GM18499 (cell line): ENCODE measurements around the gene TBCEL.
"Not testable (repeated sequence)": the region's sequence is repeated elsewhere in the genome, so short reads cannot be mapped to it uniquely, and the experiment has no call there.

ENCODE experiments used
- ATAC-seq: cut with Tn5 transposase; IDR thresholded peaks from one replicate; pipeline ENCODE4 v1.9.1; 2021; ENCODE audit warnings: moderate number of reproducible peaks; ENCODE audit not compliant: insufficient read depth, unreplicated experiment

TBCEL gene

GRCh38 chr11:121024989-121025388, 1.1 kb downstream of the TBCEL start:
- no peak for ATAC-seq

- no peak for ATAC-seq
Measured at GRCh38 chr11:121029153-121029552, 5.3 kb downstream of the TBCEL start.

GRCh38 chr11:121029813-121030445, 6.0 kb downstream of the TBCEL start:
- ATAC-seq: no peak

GRCh38 chr11:121031167-121031566, 7.3 kb downstream of the TBCEL start:
- ATAC-seq: no peak

- ATAC-seq: not testable (repeated sequence)
Measured at GRCh38 chr11:121031648-121032047, 7.7 kb downstream of the TBCEL start.

GRCh38 chr11:121032546-121032945, 8.6 kb downstream of the TBCEL start:
- no peak for ATAC-seq

- ATAC-seq: no peak
Measured at GRCh38 chr11:121033635-121034034, 9.7 kb downstream of the TBCEL start.

GRCh38 chr11:121035169-121035755, 11.4 kb downstream of the TBCEL start:
- no peak for ATAC-seq

- no peak for ATAC-seq
Measured at GRCh38 chr11:121035780-121036179, 11.9 kb downstream of the TBCEL start.

- no peak for ATAC-seq
Measured at GRCh38 chr11:121037016-121037415, 13.1 kb downstream of the TBCEL start.

GRCh38 chr11:121038648-121039409, 14.9 kb downstream of the TBCEL start:
- ATAC-seq: no peak

- no peak for ATAC-seq
Measured at GRCh38 chr11:121039971-121040613, 16.2 kb downstream of the TBCEL start.

GRCh38 chr11:121040614-121041002, 16.7 kb downstream of the TBCEL start:
- ATAC-seq: no peak

- no peak for ATAC-seq
Measured at GRCh38 chr11:121041072-121041471, 17.2 kb downstream of the TBCEL start.

GRCh38 chr11:121042296-121042695, 18.4 kb downstream of the TBCEL start:
- no peak for ATAC-seq

- ATAC-seq: no peak
Measured at GRCh38 chr11:121047926-121048325, 24.0 kb downstream of the TBCEL start.

GRCh38 chr11:121048464-121049233, 24.7 kb downstream of the TBCEL start:
- ATAC-seq: no peak

- ATAC-seq: no peak
Measured at GRCh38 chr11:121053244-121053643, 29.3 kb downstream of the TBCEL start.

- no peak for ATAC-seq
Measured at GRCh38 chr11:121054266-121054665, 30.4 kb downstream of the TBCEL start.

- ATAC-seq: no peak
Measured at GRCh38 chr11:121055076-121055475, 31.2 kb downstream of the TBCEL start.
